ENCODE results near the gene VPS51.

GRCh38 chr11:65060913-65061408, 35.1 kb upstream of the VPS51 start:
- TF ChIP-seq SUZ12 (IDR thresholded peaks at IDR 0.05; ENCODE audit: extremely low read depth, insufficient read depth, insufficient read length) (no peak), YY1 (IDR thresholded peaks at IDR 0.05; ENCODE audit: insufficient read depth, insufficient read length) (no peak)

Data from NT2/D1 (cell line).